Hair follicle dermal papilla cell (primary cell): ENCODE measurements around the gene PLCG1. TPM values are rescaled to one million over a fixed set of nuclear protein-coding genes. Genes with fewer than 3 reads are reported as not detected.

Source experiments
- small RNA-seq: library from RNA; depleted of rRNA; stranded (forward); fragments of <200 nt; gene quantifications from one replicate; pipeline ENCODE3, GENCODE V24; 2012
- total RNA-seq: library from RNA; depleted of rRNA; stranded (reverse); fragments of >200 nt; gene quantifications from 2 replicates; pipeline ENCODE4 v1.2.3, GENCODE V29; 2012

Gene PLCG1
- 61.3 and 62.9 TPM in 2 replicates for total RNA-seq

DNA sequence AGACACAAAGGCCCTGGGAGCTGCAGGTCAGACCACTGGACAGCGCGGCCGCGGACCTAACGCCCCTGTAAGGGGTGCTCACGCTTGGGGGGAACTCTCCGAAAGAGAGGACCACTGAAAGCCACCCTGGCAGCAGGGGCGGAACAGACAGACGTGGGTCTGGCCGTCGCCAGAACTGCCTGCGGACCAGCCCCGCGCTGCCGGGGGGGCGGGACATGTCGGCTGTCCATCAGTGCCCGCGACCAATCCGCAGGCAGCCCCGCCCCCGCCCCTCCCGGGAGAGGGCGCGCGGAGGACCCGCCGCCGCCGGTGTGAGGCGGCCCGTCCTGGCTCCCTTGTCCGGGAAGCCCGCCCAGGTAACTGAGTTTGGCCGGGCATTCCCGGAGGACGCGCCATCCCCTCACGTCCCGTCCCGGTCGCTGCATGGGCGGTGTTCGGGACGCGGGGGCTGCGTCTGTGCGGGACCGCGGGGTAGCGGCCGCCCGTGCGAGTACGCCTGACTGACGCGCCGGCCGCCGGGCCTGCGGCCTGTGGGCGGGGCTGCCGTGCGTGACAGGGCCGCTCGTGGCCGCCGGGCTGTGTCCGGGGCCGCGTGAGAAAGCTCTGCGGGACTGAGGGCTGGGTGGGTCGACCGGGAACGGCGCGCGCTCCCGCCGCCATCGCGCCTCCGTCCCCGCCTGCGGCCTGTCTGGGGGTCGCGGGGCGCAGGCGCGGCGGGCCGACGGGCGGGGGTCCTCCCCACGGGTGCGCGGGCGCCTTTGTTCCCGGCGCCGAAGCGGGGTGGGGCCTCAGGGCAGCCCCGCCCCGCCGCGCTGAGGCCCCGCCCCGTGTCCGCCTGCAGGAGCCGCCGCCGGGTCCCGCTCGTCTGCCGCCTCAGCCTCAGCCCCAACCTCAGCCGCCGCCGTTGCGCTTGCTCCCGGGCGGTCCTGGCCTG is at the start of gene PLCG1:
Gene PLCG1, plus strand, starts transcription at position 864 of the 934 bp plus-strand sequence. CDS start 99 bp downstream, outside the sequence.

Small RNAs within 50 kb of the gene (small RNA-seq; reads per million reads assigned to genes)
- gene AL022394.1 (not detected), gene MIR6871 (not detected)

Other genes with a start within 250 kb of the PLCG1 start
- 9.0 and 9.1 TPM in 2 replicates for gene TOP1, start 108.7 kb upstream of the PLCG1 start, total RNA-seq
- 49.1 and 54.8 TPM in 2 replicates for gene ZHX3, start 180.2 kb downstream of the PLCG1 start, total RNA-seq
- gene LPIN3, start 203.3 kb downstream of the PLCG1 start, total RNA-seq, result 14.6 and 17.1 TPM in 2 replicates
- 0.12 and 0.16 TPM in 2 replicates for gene EMILIN3, start 229.3 kb downstream of the PLCG1 start, total RNA-seq